ENCODE data around the gene FAM161B.
A peak's percentile ranks its signal among the peaks of the same experiment; 100 is the strongest.
"Not testable (repeated sequence)": the region's sequence is repeated elsewhere in the genome, so short reads cannot be mapped to it uniquely, and the experiment has no call there.

The FAM161B gene

DNA sequence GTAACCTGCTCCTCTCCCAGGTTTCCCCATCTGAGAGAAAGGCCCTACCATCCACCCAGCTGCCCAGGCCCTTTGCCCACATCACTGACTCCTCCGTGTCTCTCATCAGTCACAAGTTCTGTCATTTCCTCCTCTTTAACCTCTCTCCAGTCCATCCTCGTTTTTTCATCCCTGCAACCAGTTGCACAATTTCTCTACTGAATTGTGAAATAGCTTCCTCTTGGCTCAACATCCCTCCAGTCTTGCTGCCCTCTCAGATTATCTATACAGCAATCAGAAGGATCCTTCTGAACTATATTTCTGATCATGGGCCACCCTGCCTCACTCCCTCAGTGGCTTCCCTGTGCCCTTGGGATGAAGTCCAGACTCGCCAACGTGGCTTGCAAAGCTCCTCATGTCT is 6.8 kb downstream of the FAM161B start:
- DNase-seq = no peak

DNA sequence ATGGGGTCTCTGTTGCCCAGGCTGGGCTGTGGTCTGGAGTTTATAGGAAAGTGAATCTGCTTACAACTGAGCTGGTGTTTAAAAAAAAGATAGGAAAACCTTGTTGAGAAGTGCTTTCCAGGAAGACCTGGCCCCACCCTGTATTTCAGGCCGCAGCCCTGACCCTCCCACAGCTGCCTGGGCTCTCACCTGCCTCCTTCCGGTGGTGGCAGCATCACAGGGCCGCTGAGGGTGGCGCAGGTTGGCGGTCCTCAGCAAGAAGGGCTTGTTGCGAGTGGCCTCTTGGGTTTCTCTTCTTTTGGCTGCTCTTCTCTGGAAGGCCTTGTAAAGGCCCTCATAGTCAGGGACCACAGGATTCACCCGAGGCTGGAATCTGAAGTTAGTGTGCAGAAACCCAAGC is 7.7 kb downstream of the FAM161B start:
- DNase-seq = no peak

DNA sequence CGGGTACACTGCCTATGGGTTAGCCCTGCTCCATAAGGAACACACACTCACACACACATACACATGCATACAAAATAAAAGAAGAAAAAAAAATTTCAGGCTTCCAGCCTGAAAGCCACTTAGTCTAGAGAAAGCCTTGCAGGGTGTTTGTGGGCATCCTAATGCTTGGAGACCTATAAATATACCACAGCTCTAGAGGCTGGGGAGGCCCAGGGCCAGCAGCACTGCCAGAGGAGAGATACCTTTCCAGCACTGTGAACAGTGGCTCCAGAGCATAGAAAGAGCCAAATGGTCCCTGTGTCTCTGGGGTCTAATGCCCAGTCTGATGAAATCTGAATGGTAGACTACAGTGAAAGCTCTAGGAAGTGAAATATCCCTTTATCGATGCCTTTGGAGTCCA is 12.9 kb downstream of the FAM161B start:
- DNase-seq = no peak

DNA sequence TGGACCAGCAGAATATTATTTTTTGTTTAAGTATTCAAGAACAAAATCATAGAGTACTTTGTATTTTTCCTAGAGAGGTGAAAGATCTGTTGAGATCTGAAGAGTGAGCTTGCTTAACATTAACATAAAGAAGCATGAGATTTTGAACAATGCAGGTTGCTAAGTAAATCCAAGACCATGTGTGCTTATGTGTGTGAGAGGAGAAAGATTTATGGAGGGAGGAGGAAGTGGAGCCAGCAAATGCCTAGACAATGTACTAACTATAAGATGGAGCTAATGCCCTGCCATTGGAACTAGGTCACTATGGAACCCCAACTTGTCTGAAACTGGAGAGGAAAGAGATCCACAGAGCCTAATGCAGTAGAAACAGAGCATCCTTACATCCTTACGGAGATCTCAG is 13.3 kb downstream of the FAM161B start:
- no peak for DNase-seq

DNA sequence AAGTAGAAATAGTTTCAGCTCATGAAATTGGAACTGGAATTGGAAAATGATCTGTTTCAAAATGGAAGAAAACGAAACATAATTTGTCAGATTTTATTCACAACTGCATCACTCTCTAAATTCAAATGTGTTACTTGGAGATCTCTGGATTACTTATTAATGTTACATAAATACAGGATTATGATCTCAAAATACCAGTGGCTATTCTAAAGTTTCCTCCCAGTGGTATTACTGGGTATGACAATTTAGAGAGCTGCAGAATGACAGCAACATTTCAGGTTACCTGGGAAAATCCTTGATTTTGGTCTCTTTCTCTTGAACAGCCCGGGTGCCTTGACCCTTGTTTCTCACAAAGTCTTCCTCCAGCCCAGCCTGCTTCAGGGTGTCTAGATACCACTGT is 14.2 kb downstream of the FAM161B start:
- no peak for DNase-seq

DNA sequence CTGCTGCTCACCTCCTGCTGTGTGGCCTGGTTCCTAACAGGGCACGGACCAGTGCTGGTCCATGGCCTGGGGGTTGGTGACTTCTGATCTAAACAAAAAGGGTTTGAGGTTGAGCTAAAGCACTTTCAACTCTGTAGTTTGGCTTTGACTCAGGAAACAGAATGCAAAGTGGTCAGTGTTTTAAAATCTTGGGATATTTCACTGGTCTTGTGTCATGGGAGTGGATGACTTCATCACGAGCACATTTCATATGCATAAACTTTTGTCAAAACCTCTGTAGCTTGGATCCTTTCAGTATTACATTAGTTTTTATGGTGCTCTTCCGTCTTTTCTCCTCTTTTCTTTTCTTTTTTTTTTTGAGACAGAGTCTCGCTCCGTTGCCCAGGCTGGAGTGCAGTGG is 25.6 kb downstream of the FAM161B start:
- no peak for DNase-seq

DNA sequence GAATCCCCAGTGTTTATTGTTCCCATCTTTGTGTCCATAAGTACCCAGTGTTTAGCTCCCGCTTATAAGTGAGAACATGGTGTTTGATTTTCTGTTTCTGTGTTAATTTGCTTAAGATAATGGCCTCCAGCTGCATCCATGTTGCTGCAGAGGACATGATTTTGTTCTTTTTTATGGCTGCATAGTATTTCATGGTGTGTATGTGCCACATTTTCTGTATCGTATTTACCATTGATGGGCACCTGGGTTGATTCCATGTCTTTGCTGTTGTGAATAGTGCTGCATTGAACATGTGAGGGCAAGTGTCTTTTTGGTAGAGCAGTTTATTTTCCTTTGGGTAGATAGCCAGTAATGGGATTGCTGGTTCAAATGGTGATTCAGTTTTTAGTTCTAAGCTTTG is 30.4 kb downstream of the FAM161B start:
- not testable (repeated sequence) for DNase-seq

DNA sequence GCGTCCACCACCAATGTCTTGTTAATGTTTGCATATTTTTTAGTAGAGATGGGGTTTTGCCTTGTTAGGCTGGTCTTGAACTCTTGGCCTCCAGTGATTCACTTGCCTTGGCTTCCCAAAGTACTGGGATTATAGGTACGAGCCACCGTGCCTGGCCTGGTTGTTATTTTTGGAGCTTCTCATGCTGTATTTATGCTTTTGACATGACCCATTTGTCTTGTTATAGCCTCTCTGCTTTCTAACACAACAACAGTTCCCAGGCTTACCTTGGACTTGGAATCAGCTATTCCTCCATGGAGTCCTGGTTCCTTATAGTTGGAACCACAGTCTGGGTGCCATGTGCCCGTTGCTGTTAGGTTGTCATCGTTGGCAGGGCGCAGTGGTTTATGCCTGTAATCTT is 33.6 kb downstream of the FAM161B start:
- DNase-seq = no peak

DNA sequence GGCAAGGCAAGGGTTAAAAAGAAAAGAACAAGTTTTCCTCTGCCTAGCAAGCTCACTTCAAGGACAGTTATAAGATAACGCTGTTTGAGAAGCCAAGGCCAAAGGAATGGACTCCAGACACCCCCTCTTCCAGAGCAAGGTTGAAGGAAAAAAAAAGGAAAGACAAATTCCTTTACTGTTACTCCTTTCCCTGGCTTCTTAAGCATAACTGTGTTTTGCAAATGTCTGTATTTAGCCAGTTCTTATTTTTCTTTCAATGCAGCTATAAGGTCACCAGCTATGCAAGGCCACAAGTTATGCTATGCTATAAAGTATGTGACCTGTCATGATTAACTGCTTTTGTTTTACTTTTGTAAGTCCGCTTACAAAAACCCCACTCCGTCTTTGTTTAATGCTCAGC is 36.6 kb downstream of the FAM161B start:
- DNase-seq = no peak

DNA sequence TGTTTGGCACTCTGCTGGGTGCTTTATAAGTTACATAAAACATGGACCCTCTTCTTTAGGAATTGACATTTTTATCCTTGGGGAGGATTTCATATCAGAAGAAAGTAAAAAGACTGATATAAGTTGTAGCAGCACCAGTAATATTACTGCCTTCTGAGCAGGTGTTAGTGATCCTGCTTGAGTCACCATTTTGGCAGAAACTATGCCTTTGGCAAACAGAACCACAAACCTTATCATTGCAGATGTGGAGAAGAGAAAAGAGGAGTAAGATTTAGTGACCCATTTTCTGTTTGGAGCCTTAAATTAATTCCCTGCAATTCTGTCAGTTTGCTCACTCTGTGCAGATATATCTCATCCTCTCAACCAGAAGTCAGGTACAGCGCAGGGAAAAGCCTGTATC is 40.2 kb downstream of the FAM161B start:
- DNase-seq = no peak

DNA sequence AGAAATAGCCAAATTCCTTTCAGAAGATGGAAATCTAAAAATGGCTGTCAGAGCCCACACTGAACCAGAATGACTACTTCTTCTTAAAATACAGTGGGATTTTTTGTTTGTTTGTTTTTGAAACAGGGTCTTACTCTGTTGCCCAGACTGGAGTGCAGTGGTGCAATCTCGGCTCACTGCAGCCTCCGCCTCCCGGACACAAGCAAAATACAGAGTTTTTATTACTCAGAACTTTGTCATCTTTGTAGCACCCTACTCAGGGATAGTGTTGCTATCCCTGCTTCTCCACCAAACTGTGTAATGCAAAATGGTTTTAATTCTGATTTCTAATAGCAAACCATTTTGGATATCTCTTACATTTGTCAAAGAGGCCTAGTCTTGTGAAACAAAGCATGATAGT is 46.9 kb downstream of the FAM161B start:
- DNase-seq = no peak

DNA sequence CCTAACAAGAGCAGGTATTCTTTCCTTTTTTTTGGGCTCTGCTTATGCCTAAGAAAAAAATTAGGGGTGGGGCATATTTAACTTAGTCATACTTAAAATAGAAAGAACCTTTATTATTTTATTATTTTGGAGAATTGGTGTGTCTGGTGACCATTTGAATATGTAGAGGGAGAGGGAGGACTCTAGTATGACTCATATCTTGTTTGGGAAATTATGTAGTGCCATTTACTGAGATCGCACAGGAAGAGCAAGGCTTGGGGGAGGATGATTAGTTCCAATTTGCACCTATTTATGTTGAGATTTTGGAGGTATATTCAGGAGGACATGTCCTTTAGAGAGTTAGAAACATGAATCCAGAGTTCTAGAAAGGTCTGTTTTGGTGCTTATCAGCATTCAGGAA is 53.4 kb downstream of the FAM161B start:
- DNase-seq = no peak

DNA sequence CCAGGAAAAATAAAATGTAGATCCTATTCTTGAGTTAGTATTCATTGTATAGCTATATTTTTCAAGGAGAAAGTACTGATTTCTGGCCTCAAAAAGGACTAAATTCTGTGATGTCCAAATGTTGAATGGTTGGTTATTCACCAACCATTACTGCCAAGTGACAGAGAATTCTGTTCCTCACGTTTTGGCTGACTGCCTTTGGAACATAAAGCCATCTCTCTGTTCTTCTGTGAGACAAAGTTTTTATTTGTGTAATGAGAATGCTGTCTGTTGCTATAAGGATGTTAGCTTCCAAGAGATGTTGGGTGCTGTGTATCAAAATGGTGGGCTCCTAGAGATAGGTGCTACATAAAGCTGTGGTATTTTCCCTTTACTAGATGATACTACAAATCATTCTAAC is 54.0 kb downstream of the FAM161B start:
- DNase-seq = no peak

DNA sequence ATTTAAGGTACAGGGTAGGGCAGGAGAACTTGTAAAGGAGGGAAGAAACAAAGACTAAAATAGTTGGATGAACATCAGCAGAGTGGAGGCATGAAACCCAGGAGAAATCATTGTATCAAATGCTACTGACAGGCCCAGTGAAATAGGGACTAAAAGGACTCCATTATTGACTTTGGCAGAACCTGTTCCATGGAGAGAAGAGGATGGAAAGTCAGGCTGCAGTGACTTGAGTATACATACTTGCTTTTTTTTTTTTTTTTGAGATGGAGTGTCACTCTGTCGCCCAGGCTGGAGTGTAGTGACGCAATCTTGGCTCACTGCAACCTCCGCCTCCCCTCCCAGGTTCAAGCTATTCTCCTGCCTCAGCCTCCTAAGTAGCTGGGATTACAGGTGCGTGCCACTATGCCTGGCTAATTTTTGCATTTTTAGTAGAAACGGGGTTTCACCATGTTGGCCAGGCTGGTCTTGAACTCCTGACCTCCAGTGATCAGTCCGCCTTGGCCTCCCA is 55.7 kb downstream of the FAM161B start:
- not testable (repeated sequence) for DNase-seq

DNA sequence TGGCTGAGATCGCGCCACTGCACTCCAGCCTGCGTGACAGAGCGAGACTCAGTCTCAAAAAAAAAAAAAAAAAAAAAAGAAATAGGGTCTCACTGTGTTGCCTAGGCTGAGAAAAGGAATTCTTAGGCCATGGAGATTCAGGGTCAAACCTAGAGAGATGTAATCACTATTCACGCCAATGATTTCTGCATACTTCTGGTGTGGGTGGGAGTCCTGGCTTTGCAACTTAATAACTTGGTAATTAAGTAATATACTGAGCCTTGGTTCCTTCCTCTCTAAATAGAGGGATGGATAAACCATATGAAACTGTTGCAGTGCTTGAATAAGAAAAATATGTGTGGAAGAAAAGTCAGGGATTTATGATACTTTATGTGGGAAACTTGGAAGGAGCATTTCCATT is 60.5 kb downstream of the FAM161B start:
- no peak for DNase-seq

DNA sequence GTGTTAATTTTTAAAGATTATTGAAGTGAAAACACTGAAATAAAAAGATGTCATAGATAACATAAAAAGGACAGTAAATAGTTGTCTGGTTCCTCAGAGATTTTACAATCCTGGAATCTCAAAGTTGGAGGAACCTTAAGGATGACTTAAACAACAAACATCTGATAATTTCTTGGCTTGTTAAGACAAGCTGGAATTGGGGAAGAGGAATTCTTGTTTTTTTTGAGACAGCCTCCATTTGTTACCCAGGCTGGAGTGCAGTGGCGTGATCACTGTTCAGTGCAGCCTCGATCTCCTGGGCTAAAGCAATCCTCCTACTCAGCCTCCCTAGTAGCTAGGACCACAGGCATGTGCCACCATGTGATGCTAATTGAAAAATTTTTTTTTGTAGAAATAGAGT is 60.9 kb downstream of the FAM161B start:
- no peak for DNase-seq

DNA sequence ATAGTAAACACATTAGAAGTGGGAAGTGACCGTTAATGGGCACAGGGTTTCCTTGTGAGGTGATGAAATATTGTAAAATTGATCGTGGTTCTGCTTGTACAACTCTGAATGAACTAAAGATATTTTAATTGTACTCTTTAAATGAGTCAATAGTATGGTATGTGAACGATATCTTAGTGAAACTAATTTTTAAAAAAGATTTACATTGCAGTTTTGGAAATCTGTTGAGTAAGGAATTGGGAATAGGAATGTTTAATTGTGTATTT is 61.5 kb downstream of the FAM161B start:
- no peak for DNase-seq

DNA sequence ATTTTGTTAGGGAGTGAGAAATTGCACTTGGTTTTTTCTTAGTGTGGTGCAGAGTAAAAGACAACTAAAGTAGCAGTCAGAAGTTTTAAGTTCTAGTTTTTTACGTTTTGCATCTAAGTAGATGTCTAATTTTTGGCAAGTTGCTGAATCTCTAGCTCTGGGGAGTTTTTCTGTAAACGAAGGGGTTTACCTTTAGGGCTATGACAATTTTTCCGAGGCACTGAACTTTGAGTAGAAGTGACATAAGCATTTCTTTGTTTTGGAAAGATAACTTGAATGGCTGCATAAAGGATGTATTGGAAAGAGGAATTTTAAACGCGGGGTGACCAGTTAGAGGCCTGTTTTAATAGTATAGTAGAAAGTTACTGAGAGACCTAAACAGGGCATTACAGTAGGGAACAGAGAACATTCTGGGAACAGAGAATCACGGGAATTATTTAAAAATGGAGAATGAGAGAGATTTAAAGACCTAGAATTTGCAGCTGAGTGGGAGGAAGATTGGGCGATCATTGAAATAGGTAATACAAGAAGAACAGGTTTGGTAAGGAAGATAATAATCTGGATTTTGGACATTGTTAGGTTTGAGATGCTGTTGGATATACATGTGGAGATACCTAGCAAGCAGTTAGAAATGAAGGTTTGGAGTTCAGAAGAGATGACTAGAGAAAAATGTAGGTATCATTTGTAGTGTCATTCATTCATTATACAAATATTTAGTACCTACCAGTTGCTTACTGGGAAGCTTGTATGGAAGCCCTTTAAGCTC is 62.0 kb downstream of the FAM161B start:
- DNase-seq = no peak

DNA sequence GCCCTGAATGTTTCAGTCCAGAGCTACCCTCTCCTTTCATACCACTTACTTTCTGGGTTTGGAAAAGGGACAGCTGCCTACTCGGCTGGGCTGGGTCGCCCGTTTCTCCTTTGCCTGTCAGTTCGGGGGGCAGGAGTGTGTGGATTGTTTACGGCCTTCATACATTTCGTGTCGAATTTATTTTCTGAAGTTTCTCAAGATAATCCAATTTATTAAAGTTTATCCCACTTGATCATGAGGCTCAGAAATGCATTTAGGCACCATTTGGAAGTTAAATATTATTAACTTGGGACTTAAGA is 62.6 kb downstream of the FAM161B start:
- no peak for DNase-seq

DNA sequence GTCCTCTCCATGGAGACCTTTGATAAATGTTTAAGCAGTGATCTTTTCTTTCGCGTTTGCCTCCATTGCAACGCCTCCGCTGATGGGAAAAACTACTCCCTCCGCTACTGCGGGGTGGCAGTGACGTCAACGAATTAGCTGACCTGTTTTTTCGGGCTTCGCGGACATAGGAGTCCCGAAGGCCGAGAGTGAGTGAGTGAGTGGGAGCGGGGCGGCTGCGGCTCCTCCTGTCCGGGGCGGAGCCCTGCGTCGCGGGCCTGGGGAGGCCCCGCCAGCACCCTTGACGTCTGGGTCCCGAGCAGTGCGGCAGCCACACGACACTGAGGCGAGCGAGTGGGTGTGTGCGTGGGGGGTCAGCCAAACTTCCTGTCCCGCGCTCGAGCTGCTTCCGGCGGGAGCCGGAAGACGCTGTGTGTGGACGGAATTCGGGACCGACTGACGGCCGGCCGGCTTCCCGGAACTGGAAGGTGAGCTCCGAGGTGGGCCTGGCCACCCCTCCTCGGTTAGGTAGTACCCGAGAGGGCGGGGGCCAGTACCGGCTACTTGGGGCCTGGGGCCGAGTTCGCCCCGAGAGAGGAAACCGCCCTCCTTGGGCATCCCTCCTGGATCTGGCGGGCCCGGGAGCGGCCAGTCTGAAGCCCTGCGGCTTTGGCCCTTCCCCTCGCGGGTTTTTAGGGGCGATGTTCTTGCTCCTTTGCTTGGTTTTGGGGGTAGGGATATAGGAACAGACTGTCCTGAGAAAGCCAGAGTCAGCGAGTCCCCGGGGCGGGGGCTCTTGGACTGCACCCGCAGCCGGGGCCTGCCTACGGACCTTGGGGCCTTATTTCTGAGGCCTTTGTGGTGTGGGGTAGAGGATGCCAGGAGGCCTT is 63.2 kb downstream of the FAM161B start, which contains the start of gene ZNF410:
ZNF410 (plus strand) TSS at position 411 of the 869 bp plus-strand sequence. CDS start 5,317 bp downstream, outside the sequence.
- peak; percentile 70 for DNase-seq

DNA sequence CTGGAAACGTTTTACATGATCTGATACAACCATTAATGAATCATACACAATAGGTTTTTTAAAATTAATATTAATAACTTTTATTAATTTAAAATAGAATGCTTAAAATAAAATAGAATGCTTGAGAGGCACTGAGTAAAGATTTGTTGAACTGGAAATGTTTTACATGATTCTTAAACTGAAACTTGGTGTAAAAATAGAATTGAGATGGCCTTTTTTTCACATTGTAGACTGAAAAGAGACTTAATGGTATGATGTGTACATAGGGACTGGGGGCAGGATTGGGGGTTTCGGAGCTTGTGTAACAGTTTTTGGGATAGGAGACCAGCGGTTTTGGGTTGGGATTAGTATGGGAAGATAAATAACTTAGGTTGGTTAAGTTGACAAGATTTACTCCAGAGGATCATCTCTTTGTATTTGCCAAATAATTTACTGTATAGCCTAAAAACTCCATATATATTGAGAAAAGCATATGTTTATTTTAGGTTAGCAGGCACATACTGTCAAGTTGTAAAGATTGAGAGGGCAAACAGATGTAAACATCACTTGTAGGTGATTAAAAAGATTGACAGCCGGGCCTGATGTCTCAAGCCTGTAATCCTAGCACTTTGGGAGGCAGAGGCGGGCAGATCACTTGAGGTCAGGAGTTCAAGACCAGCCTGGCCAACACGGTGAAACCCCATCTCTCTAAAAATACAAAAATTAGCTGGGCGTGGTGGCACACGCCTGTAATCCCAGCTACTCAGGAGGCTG is 65.3 kb downstream of the FAM161B start:
- no peak for DNase-seq
